GM19025 (cell line): ENCODE measurements around the gene PRPH2.
"Not testable (repeated sequence)": the region's sequence is repeated elsewhere in the genome, so short reads cannot be mapped to it uniquely, and the experiment has no call there.

Source experiments
- ATAC-seq: cut with Tn5 transposase; IDR thresholded peaks from one replicate; pipeline ENCODE4 v1.9.1; 2021; ENCODE audit warnings: mild to moderate bottlenecking, low read depth, moderate library complexity; ENCODE audit not compliant: unreplicated experiment

Gene PRPH2

GRCh38 chr6:42704251-42704936 lies 18.0 kb downstream of the PRPH2 start:
- ATAC-seq, result no peak

GRCh38 chr6:42702786-42703185 lies 19.6 kb downstream of the PRPH2 start:
- not testable (repeated sequence) for ATAC-seq

DNA sequence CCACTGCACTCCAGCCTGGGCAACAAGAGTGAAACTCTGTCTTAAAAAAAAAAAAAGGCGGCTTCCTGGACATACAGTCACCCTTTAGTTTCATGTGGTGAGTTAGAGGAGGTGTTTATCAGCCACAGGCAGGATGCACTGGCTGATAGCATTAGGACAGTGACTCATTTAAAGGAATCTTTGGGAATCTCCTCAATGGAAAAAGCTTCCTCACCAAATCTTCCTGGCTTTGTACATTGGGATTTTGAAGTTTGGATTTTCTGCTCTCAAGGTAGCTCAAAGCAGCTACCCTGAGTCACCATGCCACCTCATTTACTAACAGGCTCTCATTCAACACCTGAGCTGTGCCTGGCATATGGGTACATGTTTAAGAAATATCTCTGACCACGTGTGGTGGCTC lies 20.2 kb downstream of the PRPH2 start:
- ATAC-seq, result no peak

DNA sequence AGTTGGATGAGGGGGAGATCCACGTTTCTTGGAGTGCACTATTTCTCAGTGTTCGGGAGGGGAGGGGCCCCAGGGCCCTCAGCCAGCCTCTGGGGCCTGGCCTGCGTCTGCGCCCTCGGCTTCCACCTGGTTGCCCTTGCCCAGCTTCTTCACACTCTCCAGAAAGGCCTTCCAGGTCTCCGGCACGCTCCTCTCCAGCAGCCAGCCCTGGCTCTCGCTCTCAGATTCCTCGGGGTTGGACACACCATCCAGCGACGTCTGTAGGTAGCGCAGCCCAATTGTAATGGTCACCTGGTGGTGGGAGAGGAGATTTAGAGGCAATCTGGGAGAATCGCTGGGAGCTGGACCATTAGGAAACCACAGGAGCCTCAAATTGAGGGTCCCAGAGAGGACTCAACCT lies 24.2 kb downstream of the PRPH2 start:
- no peak for ATAC-seq

DNA sequence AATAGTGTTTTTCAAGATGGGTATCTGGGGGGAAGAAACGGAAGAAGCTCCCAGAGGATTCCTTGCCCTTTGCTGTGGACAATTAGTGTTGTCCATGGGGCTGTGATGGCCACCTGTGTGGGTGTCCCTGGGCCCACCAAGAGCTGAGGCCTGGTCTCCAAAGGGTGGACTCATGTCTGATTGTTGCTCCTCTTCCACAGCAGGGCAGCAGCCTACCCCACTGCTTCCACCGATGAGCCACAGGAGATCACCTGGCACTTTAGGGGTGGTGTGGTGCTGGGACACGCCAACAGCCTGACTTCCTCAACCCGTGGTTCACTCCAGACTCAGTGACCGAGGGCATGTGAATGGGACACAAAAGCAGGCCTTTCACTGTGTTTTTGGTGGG lies 25.1 kb downstream of the PRPH2 start:
- no peak for ATAC-seq

DNA sequence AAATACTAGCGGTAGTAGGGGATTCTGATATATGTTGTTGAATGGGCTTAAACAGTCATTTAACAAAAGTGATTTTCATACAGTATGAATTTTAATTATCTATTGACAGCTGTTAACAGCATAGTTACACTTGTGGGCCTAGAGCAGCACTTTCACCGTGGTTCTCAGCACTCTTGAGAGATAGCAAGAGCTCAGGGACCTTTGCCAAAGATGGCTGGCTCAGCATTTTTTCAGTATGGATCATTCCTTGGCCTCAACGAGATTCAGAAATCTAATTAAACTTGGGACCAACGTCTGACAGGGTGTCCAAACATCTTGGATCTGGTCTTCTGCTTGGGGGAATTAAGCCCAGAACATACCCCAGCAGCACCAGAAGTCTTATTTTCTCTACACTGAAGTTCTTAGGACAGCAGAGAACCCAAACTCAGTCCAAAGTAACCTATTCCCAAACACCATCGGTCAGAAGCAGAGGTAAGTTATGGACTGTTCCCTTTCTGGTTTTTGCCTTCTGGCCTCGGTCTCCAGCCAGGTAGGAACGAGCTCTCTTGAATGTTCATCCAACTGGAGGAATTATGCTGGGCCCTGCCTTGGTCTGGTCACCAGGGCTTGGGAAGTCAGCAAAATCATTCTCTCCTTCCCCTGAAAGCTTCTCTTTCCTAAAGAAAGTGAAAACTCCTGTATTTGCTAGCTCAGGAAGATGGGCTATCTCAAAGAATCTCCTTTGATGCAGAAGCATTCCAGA lies 25.7 kb downstream of the PRPH2 start:
- ATAC-seq, result no peak

GRCh38 chr6:42694586-42694985 lies 27.8 kb downstream of the PRPH2 start:
- no peak for ATAC-seq

- no peak for ATAC-seq
These were observed 28.6 kb downstream of the PRPH2 start for GRCh38 chr6:42693725-42694323.

- ATAC-seq, result no peak
These were observed 30.1 kb downstream of the PRPH2 start for GRCh38 chr6:42692137-42692911.

DNA sequence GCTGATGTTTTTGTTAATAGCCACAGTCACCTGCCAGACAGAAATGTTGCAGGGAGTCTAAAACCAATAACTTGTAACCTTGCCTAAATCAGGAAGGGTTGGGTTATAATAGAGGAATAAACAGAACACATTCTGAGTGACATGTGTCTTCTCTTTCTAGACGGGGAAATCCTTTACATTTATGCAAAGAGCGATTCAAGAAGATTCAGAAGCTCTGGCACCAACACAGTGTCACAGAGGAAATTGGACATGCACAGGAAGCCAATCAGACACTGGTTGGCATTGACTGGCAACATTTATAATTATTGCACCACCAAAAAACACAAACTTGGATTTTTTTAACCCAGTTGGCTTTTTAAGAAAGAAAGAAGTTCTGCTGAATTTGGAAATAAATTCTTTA lies 31.5 kb downstream of the PRPH2 start:
- ATAC-seq, result no peak

DNA sequence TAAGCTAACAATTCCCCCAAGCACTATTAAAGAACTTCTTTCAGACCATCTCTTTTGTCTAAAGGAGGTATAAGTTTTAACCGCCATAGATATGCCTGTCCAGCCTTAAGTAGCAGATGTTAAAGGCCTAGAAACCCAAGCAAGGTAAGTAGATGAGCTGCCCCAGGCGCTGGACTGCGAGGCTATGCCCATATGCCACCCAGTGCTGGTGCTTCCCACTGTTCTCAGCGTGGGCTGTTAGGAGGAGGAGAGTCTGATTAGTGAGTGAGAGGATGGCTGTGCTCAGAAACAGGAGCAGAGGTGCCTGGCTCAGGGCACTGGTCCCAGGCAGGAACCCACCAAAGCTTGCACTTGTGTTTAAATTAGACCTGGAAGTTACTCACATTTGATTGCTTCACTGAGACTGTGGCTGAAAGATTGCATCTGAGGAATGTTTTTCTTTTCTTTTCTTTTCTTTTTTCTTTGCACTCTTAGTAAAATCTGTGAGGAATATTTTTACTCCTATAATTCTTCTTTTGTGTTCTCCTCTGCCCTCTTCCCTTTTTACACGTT lies 32.2 kb downstream of the PRPH2 start:
- no peak for ATAC-seq

DNA sequence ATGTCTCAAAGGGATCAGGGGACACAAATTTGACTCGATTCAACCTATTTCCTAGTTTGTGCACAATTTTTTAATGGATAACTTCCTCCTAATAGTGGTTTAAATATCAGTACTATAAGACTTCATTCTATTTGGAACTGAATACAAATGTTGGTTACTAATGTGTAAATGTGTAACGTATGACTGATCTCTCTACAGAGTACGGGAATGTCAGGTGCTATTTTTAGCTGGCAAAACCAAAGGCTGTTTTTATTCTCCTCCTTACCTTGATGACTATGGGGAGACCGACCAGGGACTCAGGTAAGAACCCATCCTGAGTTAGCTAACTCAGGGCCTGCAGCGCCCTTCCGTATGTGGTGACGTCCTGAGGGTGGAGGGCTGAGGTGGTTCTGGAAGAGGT lies 33.0 kb downstream of the PRPH2 start:
- ATAC-seq, result no peak

- ATAC-seq, result no peak
These were observed 34.1 kb downstream of the PRPH2 start for GRCh38 chr6:42688281-42688680.

GRCh38 chr6:42679358-42679757 lies 43.0 kb downstream of the PRPH2 start:
- ATAC-seq, result no peak

GRCh38 chr6:42674780-42675179 lies 47.6 kb downstream of the PRPH2 start:
- no peak for ATAC-seq

GRCh38 chr6:42674368-42674767 lies 48.0 kb downstream of the PRPH2 start:
- not testable (repeated sequence) for ATAC-seq

DNA sequence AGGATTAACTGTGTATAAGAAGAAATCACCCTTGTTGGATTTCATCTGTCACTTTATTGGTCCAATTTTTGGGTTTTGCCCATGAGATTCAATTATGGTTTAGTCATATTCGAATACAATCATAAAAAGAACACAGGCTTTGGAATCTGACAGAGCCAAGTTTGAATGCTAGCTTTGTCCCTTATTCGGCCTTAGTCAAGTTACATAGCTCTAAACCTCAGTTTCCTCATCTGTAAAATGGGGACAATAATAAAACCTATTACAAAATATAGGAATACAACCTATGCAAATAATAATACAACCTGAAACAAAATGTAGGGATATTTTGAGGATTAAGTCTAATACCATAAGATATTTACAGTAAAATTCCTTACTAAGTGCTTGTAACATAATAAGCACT lies 57.7 kb downstream of the PRPH2 start:
- no peak for ATAC-seq

GRCh38 chr6:42661540-42662153 lies 60.8 kb downstream of the PRPH2 start:
- ATAC-seq, result no peak

- no peak for ATAC-seq
These were observed 62.6 kb downstream of the PRPH2 start for GRCh38 chr6:42659806-42660205.

DNA sequence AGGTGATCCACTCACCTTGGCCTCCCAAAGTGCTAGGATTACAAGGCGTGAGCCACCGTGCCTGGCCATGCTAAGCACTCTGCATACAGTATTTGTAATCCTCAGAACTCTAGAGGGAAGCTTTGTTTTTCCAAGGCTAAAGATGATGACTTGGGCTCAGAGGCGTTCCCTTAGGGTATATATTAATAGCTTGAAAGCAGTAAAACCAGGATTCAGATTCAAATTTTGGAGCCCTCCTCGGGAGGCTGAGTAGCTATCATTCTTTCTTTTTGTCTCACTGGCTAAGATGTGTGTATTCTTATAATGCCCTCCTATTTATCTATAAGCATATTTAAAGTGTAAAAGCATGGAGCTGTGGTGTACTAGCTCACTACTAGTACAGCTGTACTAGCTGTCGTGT lies 68.5 kb downstream of the PRPH2 start:
- ATAC-seq, result no peak
